Activated CD8-positive, alpha-beta memory T cell treated with anti-CD3 and anti-CD28 coated beads, Interleukin-2, amount 10 ng/mL, durations not matched to agents 7 days and 5 days (primary cell): ENCODE data around the gene ZBP1. TPM values are rescaled to one million over a fixed set of nuclear protein-coding genes. Genes with fewer than 3 reads are reported as not detected.

ENCODE experiments used
- ATAC-seq: fragments of 150-1000 bp; cut with Tn5 transposase; one replicate; pipeline ENCODE4 v1.10.0; 2021; ENCODE audit warnings: moderate library complexity
- CTCF ChIA-PET: fragments of 350-600 bp; sonication (Branson Sonifier 250); formaldehyde crosslinking; loops from one replicate; lab custom pipeline; 2021; ENCODE audit warnings: antibody characterized with exemption; lab: Charles Lee
- DNase-seq: peaks from one replicate; pipeline ENCODE4 v3.0.0-alpha.2; 2020
- H3K27ac Mint-ChIP-seq: one replicate; pipeline ENCODE4 v1.8.0; 2021; ENCODE audit warnings: mild to moderate bottlenecking, mixed read lengths
- H3K27me3 Mint-ChIP-seq: one replicate; pipeline ENCODE4 v1.8.0; 2021; ENCODE audit warnings: mixed read lengths
- H3K36me3 Mint-ChIP-seq: one replicate; pipeline ENCODE4 v1.8.0; 2021; ENCODE audit warnings: mild to moderate bottlenecking, mixed read lengths
- H3K4me1 Mint-ChIP-seq: one replicate; pipeline ENCODE4 v1.8.0; 2021; ENCODE audit warnings: mixed read lengths
- H3K4me3 Mint-ChIP-seq: one replicate; pipeline ENCODE4 v1.8.0; 2021; ENCODE audit warnings: mild to moderate bottlenecking, moderate library complexity, mixed read lengths
- H3K9me3 Mint-ChIP-seq: one replicate; pipeline ENCODE4 v1.8.0; 2022; ENCODE audit warnings: low read depth, mixed read lengths
- total RNA-seq, 2 experiments: library from RNA; stranded (reverse); gene quantifications; one replicate each; pipeline ENCODE4 v1.2.3, GENCODE V29; 2021

ZBP1 gene
- total RNA-seq, 2 experiments from 2014 or later = 22.9 to 56.8 TPM

DNA sequence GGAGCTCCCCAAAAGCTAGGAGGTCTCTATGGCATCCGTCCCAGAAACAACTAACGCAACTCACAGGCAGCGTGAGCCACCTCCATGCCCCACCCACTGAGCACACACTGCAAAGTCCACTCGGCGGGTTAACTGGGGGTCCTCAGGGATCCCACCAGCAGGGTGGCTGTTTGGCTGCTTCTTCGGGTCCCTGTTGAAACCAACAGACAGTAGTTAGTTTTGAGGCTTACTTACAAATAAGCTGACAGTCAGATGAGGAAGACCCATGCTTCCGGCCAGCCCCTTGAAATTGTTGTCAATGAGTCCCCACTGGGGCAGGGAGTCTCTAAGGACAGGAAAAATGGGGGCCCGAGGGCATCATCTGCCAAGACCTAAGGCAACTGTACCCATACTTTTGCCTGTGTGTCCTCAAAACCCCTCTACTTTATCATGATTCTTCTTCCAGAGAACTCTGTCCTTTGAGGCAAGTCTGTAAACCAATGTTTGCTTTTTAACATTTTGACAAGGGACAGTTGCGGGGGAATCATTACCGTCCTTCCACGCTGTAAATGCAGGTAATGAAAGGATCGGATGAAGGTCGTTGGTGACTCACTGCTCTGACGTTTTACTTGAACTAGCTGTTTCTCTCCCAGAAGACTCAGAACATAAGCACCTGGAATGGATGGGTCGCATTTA is 61.5 kb downstream of the ZBP1 start:
- Mint-ChIP-seq H3K36me3 (no peaks in the 10 kb centered on the region), H3K27ac (no peak overlapping the region), H3K27me3 (peaks cover 39% of the 10 kb centered on the region), H3K4me1 (no peaks in the 10 kb centered on the region), H3K4me3 (no peak overlapping the region), H3K9me3 (no peaks in the 10 kb centered on the region)
- ATAC-seq = no peak
- CTCF ChIA-PET = no interaction called here
- DNase-seq = no peak

DNA sequence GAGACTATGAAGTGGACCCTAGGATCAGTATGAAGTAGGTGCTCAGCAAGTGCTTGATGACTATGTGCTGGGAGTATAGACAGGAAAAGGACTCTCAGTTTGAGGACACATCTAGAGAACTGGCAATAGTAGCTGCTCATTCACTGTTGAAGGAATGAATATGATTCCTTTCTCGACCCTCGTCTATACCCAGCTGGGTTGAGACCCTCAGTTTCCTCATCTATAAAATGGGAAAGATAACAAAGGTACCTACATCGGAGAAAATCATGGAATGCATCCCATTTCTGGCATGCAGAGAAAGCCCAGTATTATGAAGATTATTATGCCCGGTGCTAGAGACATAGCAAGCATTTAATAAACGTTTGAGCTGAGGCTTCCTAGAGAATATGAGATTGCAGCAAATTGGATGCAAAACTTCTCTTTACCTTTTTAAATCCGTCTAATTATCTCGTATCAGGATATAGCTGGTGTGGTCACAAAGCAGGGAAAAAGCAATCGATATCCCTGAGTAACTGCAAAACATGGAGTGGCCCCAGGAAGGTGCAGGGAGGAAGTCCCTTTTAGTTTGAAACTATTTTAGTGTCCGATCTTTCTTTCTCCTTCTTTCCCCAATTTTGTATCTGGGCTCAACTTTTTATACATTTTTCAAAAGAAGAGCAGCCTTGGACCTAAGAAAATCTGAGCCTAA is 62.2 kb downstream of the ZBP1 start:
- no peak overlapping the region for H3K27ac Mint-ChIP-seq
- H3K36me3 Mint-ChIP-seq = no peaks in the 10 kb centered on the region
- H3K9me3 Mint-ChIP-seq = no peaks in the 10 kb centered on the region
- CTCF ChIA-PET = no interaction called here
- ATAC-seq (no peak), DNase-seq (no peak)
- peaks cover 39% of the 10 kb centered on the region for H3K27me3 Mint-ChIP-seq
- no peak overlapping the region for H3K4me3 Mint-ChIP-seq
- no peaks in the 10 kb centered on the region for H3K4me1 Mint-ChIP-seq

DNA sequence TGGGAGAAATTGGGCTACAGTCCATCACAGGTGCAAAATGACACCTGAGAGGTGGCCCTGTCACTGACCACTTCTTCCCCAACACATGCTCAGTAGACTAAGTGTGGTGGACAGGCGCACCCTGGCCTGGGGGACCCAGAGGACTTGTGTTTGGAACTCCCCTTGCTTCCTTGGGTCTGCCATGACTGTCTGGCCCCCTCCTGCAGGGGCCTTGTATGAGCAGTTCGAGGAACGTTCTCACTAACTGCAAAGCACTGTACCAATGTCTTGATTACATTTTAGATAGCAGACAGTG is 63.3 kb downstream of the ZBP1 start:
- peaks cover 39% of the 10 kb centered on the region for H3K27me3 Mint-ChIP-seq
- no peak overlapping the region for H3K27ac Mint-ChIP-seq
- no peak for DNase-seq
- no peaks in the 10 kb centered on the region for H3K9me3 Mint-ChIP-seq
- no peak for ATAC-seq
- H3K4me1 Mint-ChIP-seq = no peaks in the 10 kb centered on the region
- H3K4me3 Mint-ChIP-seq = no peak overlapping the region
- H3K36me3 Mint-ChIP-seq = no peaks in the 10 kb centered on the region
- CTCF ChIA-PET = no interaction called here

DNA sequence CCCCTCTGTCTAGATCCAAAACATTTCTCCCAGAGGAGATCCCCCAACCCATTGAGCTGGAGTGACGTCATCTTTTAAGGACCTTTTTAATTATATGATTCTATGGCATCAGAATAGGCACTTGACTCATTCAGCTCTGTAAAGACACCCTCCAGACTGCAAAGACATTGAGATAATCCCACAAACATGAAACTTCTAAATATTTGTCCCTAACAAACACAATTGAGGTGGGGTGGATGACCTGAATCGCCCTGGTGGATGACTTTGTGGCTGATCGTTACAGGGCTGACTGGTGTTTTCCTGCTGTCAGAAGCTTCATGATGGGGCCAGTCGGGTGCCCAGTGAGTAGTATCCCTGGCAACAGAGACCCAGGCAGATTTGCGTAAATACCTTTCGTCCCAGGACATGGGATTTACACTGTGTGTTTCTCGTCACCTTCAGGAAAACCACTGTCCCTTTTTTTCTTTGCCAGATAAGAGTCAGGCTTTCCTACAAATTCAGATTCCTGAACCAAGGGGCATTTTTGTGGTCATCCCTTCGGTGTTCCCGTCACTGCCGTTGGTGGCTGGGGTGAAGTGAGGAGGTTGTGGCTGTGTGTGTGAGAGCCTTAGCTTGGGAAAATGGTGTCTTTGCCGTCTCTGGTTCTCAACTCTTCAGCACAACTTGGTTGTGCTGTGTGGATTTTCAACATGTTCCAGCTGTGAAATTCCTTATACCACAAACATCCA is 64.6 kb downstream of the ZBP1 start:
- no peaks in the 10 kb centered on the region for H3K9me3 Mint-ChIP-seq
- peaks cover 36% of the 10 kb centered on the region for H3K27me3 Mint-ChIP-seq
- H3K4me1 Mint-ChIP-seq = no peaks in the 10 kb centered on the region
- DNase-seq (no peak), ATAC-seq (no peak)
- CTCF ChIA-PET = no interaction called here
- H3K27ac Mint-ChIP-seq = no peak overlapping the region
- no peaks in the 10 kb centered on the region for H3K36me3 Mint-ChIP-seq
- H3K4me3 Mint-ChIP-seq = no peak overlapping the region

Other genes starting within 250 kb of the ZBP1 start
- 10 to 100 TPM; 74.8 to 91.9 TPM for gene RBM38, start 229.0 kb downstream of the ZBP1 start, total RNA-seq
- gene CTCFL, start 95.3 kb downstream of the ZBP1 start, total RNA-seq = not detected
- gene PCK1, start 59.3 kb downstream of the ZBP1 start, total RNA-seq = not detected
- 1 to 10 TPM in 1 of 2 experiments, under 1 TPM in 1; 0.20 to 1.2 TPM for gene PMEPA1, start 89.6 kb upstream of the ZBP1 start, total RNA-seq